ENCODE results near the gene AP5S1.
"Not testable (repeated sequence)": the region's sequence is repeated elsewhere in the genome, so short reads cannot be mapped to it uniquely, and the experiment has no call there.

Gene AP5S1, protein sequence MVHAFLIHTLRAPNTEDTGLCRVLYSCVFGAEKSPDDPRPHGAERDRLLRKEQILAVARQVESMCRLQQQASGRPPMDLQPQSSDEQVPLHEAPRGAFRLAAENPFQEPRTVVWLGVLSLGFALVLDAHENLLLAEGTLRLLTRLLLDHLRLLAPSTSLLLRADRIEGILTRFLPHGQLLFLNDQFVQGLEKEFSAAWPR

DNA sequence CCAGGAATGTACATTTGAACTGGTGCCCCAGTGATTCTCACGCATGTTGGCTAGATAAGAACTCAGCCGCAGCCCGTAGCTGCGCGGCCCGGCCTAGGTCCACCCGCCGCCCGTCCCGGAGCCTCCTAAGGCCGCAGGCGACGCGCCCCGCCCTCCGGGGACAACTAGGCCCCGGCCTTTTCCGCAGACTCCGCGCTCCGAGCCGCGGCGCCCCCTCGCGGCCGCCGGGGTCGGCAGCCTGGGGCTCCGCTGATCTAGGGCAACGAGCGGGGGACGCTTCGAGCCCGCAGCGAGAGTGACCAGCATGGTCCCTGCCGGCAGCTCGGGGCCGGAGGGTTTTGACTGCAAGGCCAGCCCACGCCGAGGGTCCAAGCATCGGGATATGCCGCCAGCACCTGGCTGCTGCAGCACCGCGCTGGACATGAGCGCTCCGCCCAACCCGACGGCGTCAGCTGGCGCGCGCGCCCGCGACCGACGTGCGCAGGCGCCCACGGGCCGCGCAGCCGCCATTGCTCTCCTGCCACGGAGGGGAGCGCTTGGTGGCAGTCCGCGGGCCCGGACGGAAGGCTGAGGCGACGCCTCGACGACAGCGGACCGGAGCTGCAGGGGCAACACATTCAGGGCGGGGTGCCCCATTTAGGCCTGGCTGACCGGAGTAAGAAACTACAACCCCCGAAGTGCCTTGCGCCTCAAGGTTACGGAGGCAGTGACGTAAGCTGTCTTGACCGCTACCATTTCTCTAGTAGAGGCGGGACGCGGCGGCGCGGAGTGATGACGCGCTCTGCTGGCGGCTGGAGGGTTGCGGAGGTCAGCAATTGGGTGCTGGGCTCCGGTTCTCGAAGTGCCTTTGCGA lies at the start of gene AP5S1:
Gene AP5S1 (plus strand): TSS at position 500 of the 853 bp plus-strand sequence. CDS start 1,571 bp downstream, outside the sequence.
- DNase-seq = peak; percentile 98

DNA sequence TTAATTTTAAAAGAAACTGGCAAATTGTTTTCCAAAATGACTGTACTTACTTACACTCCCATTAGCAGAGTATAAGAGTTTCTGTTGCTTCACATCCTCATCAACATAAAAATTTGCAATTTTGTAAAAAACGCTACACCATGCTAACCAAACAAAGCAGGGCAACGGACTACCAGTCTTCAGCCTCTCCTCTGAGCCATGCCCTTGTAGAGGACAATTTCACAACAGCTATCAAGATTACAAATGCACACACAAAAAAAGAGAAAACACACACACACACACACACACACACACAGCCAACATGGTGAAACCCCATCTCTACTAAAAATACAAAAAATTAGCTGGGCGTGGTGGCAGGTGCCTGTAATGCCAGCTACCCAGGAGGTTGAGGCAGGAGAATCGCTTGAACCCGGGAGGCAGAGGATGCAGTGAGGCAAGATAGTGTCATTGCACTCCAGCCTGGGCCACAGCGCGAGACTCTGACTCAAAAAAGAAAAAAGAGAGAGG lies 48.7 kb upstream of the AP5S1 start:
- DNase-seq = no peak

DNA sequence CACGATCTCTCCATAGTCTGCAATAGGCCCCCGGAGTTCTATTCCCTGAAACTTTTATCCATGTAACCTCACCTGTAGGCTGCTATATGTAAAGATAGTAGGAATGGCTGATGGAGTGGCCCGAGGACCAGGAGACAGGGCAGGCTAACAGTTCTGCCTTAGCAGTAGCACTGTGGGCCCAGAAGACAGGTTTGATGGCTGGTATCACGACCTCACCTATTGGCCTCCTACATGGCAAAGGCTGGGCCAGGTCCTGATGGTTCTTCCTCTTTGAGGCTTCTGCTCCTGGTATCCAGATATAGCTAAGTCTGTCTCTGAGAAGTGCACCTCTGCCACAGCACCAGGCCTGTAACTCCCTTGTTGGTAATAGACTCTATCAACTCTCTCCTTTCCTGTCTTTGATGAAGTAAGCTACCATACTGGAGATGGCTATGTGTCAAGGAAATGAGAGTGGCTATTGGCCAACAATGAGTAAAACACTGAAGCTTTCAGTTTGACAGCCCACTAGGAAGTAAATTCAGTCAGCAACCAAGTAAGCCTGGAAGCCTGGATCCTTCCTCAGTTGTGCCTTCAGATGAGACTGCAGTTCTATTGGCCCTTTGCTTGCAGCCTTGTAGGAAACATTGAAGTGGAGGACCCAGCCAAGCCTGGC lies 44.8 kb upstream of the AP5S1 start:
- no peak for DNase-seq

DNA sequence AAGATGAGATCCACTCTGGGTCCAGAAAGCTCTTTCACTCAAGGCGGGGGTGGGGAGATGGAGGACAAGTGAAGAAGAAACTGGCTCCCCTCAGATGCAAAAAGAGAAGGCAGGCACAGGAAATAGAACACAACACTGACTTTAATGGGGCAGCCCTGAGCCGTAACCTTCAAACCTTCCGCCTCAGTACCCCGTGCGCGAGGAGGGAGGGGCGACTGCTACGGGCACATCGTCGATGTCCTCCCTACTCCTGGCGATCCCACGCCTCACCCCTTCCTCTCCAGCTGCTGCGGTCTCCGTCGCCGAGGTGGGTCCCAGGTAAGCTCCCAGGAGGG lies 43.0 kb upstream of the AP5S1 start:
- DNase-seq = no peak

DNA sequence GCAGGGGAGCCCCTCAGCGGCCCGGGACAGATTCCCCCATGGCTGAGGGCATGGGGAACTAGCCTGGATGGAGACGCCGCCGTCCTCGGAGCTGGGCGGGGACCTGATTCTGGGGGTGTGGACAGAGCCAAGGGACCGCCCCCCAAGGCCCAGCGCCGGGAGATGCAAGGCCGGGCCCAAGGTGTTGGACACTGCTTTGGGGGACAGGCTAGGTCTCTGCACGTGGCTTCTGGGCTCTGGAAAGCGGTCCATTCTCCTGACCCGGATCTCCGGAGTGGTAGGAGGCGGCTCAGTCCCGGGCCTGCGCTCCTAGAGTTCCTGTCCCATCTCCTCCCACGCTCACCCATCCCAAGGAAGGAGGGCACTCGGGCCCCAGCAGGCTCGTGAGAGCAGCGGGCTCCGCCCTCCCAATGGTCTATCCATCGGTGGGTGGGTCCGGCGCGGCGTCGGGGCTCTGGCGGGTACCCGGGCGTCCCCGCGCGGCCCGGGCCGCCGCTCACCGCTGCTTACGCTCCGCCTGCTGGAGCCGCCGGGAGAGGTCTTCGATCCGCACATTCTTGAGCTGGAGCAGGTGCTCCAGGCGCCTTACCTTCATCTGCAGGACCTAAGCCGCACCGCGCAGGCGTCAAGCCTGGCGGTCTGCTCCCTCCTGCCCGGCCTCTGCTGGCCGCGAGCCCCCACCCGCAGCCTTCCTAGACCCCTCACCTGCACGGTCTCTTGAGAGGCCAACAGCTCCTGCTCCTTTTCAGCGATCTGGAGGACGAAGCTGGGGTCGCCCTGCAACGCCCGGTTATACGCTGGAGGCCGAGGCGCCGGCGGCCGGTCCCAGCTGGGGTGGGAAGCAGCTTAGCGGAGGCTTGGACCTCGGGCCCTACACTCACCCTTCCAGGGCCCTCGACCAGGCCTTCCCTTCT lies 42.4 kb upstream of the AP5S1 start:
- DNase-seq = no peak

DNA sequence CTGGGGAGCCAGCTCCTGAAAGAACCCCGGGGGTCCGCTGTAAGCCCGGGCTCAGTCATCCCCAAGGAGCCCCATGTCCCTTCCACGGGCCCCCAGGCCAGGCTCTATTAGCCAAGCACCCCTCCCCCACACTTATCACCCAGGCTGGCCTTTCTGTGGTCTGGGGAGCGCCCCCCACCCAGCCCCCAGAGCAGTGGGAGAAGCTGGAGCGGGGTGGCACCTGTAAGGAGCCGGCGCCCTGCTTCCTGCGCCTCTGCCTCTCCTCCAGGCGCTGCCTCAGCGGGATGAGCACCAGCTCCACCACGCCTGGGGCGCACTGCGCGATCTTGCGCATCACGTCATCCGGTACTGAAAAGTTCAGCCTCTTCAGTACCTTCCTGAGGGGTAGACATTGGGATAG lies 41.4 kb upstream of the AP5S1 start:
- DNase-seq = no peak

DNA sequence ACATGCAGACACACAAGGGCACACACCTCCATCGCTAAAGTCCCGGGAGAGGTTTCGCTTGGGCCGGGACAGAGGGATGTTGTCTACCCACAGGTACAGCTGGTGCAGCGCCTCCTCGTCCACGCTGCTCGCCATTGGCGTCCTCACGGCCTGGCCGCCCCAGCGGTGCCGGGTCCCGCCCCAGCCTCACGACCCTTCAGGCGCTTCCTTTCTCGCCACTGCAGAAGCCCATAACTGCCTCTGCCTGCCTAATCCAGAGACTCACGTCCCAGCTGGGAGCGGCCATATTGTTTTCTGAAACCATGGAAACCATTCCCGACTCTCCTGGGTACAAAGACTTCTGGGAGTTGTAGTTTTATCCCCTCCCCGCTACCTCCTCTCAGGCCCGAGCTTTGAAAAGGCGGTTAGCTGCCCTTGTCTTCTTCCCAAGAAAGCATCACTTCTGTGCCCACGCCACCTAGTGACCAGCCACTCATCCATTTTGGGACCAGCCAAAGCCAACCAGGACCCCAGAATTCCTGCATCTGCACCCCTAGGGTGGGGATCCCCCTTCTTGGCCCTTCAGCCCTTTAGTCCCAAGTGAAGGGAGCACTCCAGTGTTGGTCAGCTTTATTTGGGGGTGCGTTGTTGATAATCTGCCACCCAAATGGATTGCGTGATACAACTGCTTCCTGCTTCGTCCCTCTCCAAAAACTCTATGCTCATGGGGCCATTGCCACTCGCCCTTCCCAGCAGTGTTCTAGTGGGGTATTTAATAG lies 39.0 kb upstream of the AP5S1 start, which contains the start of gene SPEF1:
Gene SPEF1 (minus strand): TSS at position 296 of the 758 bp plus-strand sequence. CDS start 161 bp downstream, at position 135.
- DNase-seq = peak; percentile 85

DNA sequence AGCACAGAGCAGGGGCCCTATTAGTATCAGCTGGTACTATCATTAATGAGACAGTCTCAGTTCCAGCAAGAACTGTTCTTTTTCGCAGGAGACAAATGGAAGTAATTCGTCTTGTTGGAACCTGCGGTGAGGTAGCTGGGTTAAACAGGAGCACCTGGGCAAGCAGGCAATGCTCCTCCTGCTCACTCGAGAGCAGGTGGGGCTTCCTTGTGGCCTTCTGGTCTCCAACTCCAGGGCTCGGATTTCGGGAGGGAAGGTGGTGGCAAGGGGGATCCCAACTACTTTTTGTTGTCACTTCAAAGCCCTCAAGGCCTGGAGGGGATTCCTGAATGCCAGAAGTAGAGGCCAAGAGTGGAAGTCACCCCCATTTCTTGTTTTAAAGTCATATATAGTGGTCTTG lies 37.8 kb upstream of the AP5S1 start:
- DNase-seq = no peak

DNA sequence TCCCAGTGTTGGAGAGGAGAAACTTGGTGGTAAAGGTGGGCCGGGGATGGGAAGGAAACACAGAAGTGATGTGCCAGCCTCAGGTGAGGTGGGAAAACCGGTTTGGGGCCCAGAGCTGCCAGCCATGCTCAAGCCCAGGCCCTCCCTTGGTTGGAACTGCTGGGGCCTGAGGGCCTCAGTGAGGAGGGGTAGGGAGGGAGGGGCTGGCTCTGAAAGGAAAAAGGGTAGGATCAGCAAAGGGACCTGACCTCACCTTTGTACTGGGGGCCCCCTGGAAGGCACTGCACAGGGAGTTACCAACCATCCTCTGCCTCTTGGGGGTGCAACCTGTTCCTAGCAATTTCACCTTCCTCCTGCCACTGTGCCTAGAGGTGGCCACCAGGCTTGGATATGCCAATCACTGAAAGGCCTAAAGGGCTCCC lies 37.3 kb upstream of the AP5S1 start:
- DNase-seq = no peak

DNA sequence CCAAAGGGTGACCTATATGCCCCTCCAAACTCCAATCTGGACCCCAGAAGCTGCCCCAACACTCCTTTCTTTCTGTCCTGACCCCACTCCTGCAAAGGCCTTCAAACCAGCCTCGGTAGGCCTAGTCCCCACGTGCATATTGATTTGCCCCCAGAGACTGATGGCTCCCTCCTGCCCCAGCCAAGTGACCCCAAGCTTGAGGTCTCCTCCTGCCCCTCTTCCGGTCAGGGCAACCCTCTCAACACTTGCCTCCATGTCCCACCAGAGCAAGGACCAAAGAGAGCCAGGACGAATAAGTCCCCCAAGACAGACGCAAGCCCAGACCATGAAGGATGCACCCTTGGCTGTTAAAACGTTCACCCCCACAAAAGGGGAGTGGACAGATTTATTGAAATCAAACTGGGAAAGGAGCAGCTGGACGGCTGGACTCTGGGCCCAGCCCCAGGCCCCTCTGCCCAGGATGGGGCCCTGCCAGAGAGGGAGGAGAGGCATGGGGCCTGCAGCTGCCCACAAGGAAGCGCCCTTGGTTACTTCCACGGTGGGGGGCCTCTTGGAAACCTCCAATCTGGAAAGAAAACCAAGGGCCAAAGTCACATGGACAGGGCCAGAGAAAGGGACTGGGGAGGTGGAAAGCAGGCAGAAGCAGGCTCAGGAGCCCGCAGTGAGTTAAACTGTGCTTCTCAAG lies 36.7 kb upstream of the AP5S1 start:
- DNase-seq = no peak

DNA sequence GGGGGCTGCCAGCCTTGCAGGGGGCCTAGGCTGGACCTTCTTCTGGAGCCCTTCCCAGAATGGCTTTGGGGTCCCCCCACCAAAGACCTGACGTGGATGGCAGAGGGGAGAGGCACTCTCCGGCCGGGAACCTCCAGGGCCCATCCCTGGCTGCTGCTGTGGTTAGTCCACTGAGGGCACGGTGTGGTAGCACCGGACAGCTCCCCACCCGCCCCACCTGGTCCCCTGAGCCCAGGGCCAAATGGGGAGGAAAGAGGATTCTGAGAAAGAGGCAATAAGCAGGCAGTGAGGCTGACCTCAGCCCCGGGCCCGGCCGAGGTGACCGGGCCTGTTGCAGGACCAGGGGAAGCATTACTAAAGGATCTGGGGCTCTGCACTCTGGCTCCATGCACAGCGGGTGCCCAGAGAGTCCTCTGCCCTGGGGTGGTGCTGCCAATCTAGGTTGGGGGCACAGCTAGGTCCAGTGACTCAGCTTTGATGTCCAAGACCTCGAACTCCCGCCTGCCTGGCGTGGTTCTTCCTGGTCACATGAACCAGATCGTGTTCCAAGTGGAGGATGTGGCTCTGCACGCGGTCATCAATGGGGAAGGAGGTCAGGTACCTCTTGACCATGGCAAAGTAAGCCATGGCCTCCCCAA lies 36.0 kb upstream of the AP5S1 start:
- no peak for DNase-seq

DNA sequence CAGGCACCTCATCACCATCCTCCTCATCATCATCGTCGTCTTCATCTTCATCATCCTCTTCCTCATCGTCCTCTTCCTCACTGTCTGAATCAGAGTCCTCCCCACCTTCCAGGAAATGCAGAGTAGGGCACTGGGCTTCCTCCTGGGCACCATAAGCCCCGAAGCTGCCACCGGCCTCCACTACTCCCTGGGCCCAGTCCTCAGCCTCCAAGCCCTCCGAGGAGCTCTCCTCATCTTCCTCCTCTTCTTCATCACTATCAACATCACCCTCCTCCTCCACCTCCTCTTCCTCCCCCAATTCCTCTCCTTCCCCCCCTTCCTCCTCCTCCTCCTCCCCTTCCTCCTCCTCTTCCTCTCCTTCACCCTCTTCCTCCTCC lies 35.5 kb upstream of the AP5S1 start:
- no peak for DNase-seq

DNA sequence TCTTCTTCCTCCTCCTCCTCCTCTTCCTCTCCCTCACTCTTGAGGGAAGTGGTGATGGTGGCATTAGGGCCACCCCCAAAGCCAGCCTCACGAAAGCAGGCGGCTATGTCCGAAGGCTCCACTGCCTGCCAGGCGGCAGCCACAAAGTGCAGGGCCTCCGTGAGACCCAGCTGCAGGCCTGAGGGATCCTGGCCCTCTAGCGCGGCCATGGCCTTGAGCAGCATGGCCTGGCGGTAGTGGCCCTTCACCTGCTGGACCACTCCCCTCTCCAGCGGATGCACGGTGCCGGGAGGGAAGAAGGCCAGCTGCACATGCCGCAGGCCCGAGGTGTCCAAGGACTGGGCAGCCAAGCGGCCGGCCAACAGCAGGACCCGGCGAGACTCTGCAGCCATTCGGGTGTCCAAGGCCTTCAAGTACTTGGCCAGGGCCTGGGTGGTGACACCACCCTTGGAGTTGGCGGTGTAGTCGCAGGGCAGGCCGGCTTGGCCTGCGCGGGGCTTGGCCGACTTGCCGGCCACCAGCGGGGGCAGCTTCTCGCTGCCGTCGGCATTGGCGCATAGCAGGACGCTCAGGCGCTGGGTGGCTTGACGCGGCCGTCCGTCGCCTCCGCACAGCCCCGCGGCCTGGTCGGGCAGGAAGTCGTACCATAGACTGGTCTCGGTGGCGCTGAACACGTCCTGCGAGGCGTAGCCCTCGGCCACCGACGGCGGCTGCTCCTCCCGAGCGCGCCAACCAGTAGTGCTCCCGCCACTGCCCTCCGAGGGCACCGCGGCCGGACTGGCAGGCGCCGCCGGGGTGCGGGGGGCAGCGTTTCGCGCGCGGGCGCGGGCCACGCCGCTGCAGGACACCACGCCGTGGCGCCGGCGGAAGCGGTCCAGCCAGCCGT lies 34.9 kb upstream of the AP5S1 start:
- no peak for DNase-seq

DNA sequence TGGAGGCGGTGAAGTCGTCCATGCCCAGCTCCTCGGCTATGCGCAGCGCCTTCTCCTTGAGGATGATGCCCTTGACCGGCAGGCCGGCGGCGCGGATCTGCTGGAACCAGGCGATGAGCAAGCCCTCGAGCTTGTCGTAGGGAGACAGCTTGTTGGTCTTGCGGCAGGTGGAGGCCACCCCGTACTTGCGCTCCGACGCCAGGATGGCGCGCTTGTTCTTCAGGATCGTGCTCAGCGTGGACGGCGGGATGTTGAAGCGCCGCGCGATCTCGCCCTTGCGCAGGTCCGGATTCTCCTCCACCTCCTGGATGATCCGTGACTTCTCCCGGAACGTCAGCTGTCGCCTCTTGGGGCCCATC lies 34.2 kb upstream of the AP5S1 start:
- DNase-seq = peak; percentile 75

DNA sequence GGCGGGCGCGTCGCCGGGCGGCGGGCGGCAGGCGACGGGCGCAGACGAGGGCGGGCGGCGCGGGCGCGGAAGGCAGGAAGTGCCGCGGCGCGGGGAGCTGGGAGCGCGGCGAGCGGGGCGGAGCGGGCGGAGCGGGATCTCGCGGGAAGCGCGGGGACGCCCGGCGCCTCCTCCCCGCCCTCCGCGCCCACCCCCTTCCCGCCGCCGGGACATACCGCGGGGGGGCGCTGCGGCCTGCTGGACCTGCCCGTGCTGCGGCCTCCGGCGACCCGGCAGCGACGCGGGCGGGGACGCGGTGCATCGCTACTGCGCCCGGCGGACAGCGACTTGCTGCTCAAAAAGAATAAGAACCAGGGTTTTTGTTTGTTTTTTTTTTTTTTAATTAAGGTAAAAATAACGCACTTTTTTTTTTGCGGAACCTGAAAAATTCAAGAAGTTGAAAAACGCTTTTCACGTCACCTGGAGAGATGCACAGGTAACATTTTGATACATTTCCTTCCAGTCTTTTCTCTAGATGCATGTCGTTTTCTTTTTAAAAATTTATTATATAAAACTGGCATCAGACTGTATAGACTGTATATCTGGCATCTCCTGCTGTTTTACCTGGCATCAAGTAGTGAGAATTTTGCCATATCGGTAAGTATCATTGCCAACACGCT lies 33.6 kb upstream of the AP5S1 start, which contains the start of gene CENPB:
Gene CENPB (minus strand): TSS at position 76 of the 659 bp plus-strand sequence. CDS start 257 bp downstream, outside the sequence.
- DNase-seq = peak; percentile 95

DNA sequence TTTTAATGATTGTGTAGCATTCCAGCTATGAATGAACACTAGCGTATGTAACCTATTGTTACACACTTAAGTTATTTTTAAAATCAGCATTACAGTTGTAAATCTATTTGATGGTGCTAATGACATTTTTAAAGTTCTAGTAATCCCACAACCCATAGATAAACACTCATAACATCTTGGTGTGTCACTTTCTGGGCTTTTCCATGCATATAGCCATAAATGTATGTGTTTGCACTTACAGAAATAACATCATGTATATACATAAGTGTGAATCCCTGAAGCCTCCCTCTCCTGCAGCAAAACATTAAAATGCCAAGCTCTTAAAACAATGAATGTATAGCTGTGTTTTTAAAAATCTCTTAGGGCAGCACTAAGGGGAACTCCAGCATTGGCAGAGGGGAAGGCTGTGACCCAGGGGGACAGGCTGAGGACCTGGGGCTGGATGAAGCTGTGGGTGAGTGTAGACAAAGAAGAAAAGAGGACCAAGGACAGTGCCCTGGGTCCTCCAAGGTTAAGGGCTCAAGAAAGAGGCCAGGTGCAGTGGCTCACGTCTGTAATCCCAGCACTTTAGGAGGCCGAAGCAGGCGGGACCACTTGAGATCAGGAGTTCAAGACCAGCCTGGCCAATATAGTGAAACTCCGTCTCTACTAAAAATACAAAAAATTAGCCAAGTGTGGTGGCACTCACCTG lies 32.9 kb upstream of the AP5S1 start:
- DNase-seq = no peak

DNA sequence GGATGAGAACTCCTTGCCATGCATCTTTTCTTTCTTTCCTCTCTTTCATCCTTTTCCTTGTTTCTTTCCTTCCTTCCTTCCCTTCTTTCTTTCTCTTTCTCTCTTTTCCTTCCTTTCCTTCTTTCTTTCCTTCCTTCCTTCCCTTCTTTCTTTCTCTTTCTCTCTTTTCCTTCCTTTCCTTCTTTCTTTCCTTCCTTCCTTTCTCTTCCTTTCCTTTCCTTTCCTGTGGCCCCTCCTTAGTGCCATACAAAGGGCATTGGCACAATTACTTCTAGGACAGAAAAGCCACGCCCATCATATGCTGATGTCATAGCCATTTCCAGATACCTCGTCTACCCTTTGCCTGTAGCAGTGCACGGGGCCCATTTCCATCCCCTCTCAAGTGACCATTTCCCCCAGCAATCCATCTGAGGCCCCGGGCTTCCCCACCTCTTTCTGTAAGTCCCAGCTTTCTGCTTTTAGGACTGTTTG lies 31.6 kb upstream of the AP5S1 start:
- no peak for DNase-seq

DNA sequence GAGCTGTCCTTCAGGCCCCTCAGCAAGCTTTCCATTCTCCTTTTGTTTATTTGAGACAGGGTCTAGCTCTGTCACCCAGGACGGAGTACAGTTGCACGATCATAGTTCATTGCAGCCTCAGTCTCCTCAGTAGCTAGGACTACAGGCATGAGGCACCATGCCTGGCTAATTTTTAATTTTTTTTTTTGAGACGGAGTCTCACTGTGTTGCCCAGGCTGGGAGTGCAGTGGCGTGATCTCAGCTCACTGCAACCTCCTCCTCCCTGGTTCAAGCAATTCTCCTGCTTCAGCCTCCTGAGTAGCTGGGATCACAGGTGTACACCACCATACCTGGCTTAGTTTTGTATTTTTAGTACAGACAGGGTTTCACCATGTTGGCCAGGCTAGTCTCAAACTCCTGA lies 31.1 kb upstream of the AP5S1 start:
- DNase-seq = not testable (repeated sequence)
